Psoas muscle (tissue), 8 donors: ENCODE measurements around the gene MMP3. TPM values are rescaled to one million over a fixed set of nuclear protein-coding genes. Genes with fewer than 3 reads are reported as not detected.

ENCODE experiments used
- ATAC-seq, 4 donors: fragments of 200-7000 bp; cut with Tn5 transposase; one replicate each; pipeline ENCODE4 v1.9.1; 2020; ENCODE audit warnings: moderate library complexity in 3 of 4, mild to moderate bottlenecking in 2 of 4
- DNase-seq, 2 donors: peaks; one replicate each; pipeline ENCODE4 v3.0.0-alpha.2; 2020
- H3K27ac ChIP-seq: fragments of 200-600 bp; one replicate; pipeline ENCODE4 v1.8.0; 2022
- H3K27me3 ChIP-seq, 3 donors: fragments of 200-600 bp in 1 of 3; one replicate each; pipeline versions ENCODE4 v1.6.1 to v1.8.0; 2013 to 2022; ENCODE audit warnings: low read length in 2 of 3, mild to moderate bottlenecking in 2 of 3, moderate library complexity in 1 of 3; ENCODE audit not compliant: insufficient read depth in 3 of 3
- H3K36me3 ChIP-seq, 2 donors: fragments of 200-600 bp in 1 of 2; one replicate each; pipeline versions ENCODE4 v1.6.1 to v1.8.0; 2013 to 2022; ENCODE audit warnings: low read depth in 1 of 2, mild to moderate bottlenecking in 1 of 2, moderate library complexity in 1 of 2; ENCODE audit not compliant: insufficient read depth in 1 of 2
- H3K4me1 ChIP-seq: fragments of 200-600 bp; one replicate; pipeline ENCODE4 v1.8.0; 2022
- H3K4me3 ChIP-seq: fragments of 200-600 bp; one replicate; pipeline ENCODE4 v1.8.0; 2022; ENCODE audit warnings: mild to moderate bottlenecking
- H3K9me3 ChIP-seq: fragments of 200-600 bp; one replicate; pipeline ENCODE4 v1.8.0; 2022
- WGBS, 3 donors: extraction: QIAGEN DNeasy Blood & Tissue Kit; methylation state at CpG; one replicate each; pipeline versions ENCODE4 v1.1.6 to v1.1.7; 2013; 5-methylcytosine and 5-hydroxymethylcytosine counted together
- intact Hi-C, 2 donors: fragments of 100-400 bp; cut with DNase I; formaldehyde crosslinking; loops; one replicate each; pipeline versions ENCODE4 v1.11.0 to v1.14.2; 2022
- long read RNA-seq, 2 donors: library from polyadenylated mRNA; unstranded; transcript quantifications; one replicate each; pipeline ENCODE4 v2.0.0, GENCODE V29; 2021
- polyA plus RNA-seq, 3 donors: library from polyadenylated mRNA; stranded (reverse); fragments of 200-250 nt; gene quantifications; one replicate each; pipeline ENCODE4 v1.2.3, GENCODE V29; 2013
- total RNA-seq, 4 donors: library from RNA; stranded (reverse); fragmentation: NEBNext Ultra II Directional in 2 of 4; extraction: Animal tissue kit (Norgen Biotek cat#: 25700) in 2 of 4; gene quantifications; one replicate each; pipeline versions ENCODE4 v1.2.1 to v1.2.4, GENCODE V29; 2021 to 2023
- TF ChIP-seq, protein P1 (sequence below): fragments of 200-600 bp; IDR thresholded peaks from one replicate; pipeline ENCODE4 v1.8.0; 2022; ENCODE audit warnings: antibody characterized with exemption
- donor health status: healthy with polysubstance abuse.
- donor health status: DM: no; HTN: no; CAD: no; lungs with moderate emphysema.
- donor health status: Bipolar disorder and iron deficiency.
- donor health status: healthy.
- donor health status: DM: yes; HTN: yes; CAD: no.
- donor health status: DM: no; HTN: no; CAD: no.
- donor health status: DM: no; HTN: no; CAD: no.
- donor health status: DM: yes; HTN: yes; CAD: no.

The MMP3 gene
- total RNA-seq = 1 to 10 TPM in 2 of 4 donors, under 1 TPM in 2; 0.17 to 5.7 (median 0.94) TPM
- polyA plus RNA-seq = 1 to 10 TPM in 2 of 3 donors, under 1 TPM in 1; 0.68 to 7.3 (median 2.0) TPM
- long read RNA-seq, donor 1 = 0 reads
- long read RNA-seq, donor 2, partial matches to known transcripts = 0 of 1 reads
- long read RNA-seq, donor 2, other reads (novel, unspliced or antisense) = 0 of 1 reads

DNA sequence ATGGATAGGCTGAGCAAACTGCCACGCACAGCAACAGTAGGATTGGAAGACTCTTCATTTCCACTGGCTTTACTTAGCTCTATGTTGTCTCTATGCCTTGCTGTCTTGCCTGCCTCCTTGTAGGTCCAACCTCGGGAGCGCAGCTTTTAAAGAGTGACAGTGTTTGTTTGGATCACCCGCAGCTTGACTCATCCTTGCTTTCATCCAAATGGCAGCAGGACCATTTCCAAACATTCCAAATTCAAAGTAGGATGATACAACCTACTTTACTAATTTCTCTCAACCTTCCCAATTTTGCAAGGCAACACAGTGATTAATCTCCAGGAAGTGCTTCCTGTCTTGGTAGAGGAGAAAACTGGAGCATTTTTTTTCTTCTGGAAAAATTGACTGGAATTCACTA is at the start of gene MMP3:
Gene MMP3 (minus strand): TSS at position 121 of the 400 bp plus-strand sequence. CDS start 63 bp downstream, at position 58.
- Histone ChIP-seq H3K27me3 (no peaks in the 10 kb centered on the region), H3K4me3 (no peak within 1 kb of the TSS), H3K36me3 (no peaks in the 10 kb centered on the region), H3K4me1 (no peaks in the 10 kb centered on the region), H3K27ac (no peak within 1 kb of the TSS), H3K9me3 (no peaks in the 10 kb centered on the region)
- DNase-seq (no peak), ATAC-seq (no peak)
- WGBS, 3 donors = 70 to 82% (median 71%) methylated on average over 4 of the region's 4 CpGs
- TF ChIP-seq, protein P1, sequence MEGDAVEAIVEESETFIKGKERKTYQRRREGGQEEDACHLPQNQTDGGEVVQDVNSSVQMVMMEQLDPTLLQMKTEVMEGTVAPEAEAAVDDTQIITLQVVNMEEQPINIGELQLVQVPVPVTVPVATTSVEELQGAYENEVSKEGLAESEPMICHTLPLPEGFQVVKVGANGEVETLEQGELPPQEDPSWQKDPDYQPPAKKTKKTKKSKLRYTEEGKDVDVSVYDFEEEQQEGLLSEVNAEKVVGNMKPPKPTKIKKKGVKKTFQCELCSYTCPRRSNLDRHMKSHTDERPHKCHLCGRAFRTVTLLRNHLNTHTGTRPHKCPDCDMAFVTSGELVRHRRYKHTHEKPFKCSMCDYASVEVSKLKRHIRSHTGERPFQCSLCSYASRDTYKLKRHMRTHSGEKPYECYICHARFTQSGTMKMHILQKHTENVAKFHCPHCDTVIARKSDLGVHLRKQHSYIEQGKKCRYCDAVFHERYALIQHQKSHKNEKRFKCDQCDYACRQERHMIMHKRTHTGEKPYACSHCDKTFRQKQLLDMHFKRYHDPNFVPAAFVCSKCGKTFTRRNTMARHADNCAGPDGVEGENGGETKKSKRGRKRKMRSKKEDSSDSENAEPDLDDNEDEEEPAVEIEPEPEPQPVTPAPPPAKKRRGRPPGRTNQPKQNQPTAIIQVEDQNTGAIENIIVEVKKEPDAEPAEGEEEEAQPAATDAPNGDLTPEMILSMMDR = no peak
- intact Hi-C loops = no loop called here

- 88 to 97% (median 92%) methylated on average over 1 of the region's 1 CpG for WGBS, 3 donors
- no peaks in the 10 kb centered on the region for H3K27me3 ChIP-seq
Observed at GRCh38 chr11:102891736-102892135, 48.3 kb upstream of the MMP3 start.

DNA sequence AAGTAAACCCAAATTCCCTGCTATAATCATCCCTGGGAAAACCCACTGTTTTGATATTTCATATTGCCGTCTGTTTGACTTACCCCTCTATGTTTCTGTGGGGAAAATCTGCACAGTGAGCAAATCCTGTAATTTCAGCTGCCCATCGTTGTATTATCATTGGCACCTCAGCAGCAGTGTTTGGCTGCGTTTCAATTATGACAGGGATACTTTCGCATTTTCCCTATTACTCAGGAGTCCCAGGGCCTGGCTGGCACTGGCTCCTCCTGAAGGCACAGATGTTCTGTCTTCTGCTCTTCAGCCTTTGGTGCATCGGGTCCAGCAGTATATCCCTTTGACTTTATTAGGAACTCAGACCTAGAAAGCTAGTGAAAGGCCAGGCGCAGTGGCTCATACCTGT is 43.6 kb upstream of the MMP3 start:
- ATAC-seq = no peak
- no peaks in the 10 kb centered on the region for H3K4me1 ChIP-seq
- no peak overlapping the region for H3K27ac ChIP-seq
- no peaks in the 10 kb centered on the region for H3K27me3 ChIP-seq
- WGBS, 3 donors = 47 to 57% (median 49%) methylated on average over 6 of the region's 6 CpGs
- no peaks in the 10 kb centered on the region for H3K36me3 ChIP-seq
- no peak for DNase-seq
- no peaks in the 10 kb centered on the region for H3K9me3 ChIP-seq
- H3K4me3 ChIP-seq = no peak overlapping the region
- TF ChIP-seq, protein P1 = no peak
- intact Hi-C loops = no loop called here

More at GRCh38 chr11:102891736-102892135, 48.3 kb upstream of the MMP3 start:
- ATAC-seq (no peak), DNase-seq (no peak)
- Histone ChIP-seq H3K9me3 (no peaks in the 10 kb centered on the region), H3K4me1 (no peaks in the 10 kb centered on the region), H3K36me3 (no peaks in the 10 kb centered on the region), H3K27ac (no peak overlapping the region), H3K4me3 (no peak overlapping the region)
- intact Hi-C loops = no loop called here
- TF ChIP-seq, protein P1 = no peak

DNA sequence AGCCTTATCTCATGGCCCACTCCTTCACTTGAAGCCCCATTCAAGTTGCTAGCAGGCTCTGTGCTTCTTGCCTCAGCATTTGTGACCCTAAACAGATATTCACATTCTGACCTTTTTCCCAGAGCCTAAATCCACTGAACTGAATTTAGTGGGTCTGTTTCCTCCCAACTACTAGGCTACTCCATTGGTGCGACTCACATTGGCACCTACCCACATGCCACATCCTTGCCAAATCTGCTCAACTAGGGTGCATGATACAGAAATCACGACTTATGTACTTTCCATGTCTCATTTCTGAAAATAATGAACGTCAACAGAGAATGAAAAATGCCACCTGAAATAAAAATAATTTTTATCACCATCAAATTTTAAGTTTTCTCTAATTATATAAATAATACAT is 39.7 kb upstream of the MMP3 start:
- Histone ChIP-seq H3K36me3 (no peaks in the 10 kb centered on the region), H3K4me1 (no peaks in the 10 kb centered on the region), H3K27ac (no peak overlapping the region), H3K4me3 (no peak overlapping the region), H3K9me3 (no peaks in the 10 kb centered on the region), H3K27me3 (no peaks in the 10 kb centered on the region)
- intact Hi-C loops = no loop called here
- TF ChIP-seq, protein P1 = no peak
- no peak for ATAC-seq
- whole genome bisulfite sequencing, 3 donors = 67 to 74% (median 74%) methylated on average over 3 of the region's 3 CpGs
- DNase-seq = no peak
